ENCODE results near the gene PACS2.
"Not testable (repeated sequence)": the region's sequence is repeated elsewhere in the genome, so short reads cannot be mapped to it uniquely, and the experiment has no call there.

PACS2 gene

DNA sequence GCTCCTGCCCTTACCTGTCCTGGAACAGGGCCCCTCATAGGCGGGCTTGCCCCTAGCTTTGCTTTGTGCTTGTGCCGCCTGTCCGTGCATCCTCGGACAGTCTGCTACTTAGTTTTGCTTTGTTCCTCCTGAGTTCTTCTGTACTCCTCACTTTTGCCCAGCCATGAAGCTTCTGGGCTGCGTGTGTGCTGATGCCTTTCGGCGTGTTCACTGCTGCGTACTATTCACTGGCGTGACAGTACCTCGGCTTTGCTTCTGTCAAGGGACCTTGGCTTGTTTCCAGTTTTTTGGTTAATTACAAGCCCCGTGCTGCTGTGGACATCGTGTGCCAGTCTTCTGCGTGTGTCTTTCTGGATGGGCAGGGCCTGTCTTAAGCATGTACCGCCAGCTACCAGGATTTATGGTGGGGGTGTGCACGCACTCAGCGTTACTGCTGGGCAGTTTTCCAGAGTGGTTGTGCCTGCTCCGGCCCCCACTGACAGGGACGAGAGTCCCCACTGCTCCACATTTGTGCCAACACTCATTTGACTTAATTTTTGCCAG, 2.5 kb downstream of the PACS2 start:
- DNase-seq, result no peak

DNA sequence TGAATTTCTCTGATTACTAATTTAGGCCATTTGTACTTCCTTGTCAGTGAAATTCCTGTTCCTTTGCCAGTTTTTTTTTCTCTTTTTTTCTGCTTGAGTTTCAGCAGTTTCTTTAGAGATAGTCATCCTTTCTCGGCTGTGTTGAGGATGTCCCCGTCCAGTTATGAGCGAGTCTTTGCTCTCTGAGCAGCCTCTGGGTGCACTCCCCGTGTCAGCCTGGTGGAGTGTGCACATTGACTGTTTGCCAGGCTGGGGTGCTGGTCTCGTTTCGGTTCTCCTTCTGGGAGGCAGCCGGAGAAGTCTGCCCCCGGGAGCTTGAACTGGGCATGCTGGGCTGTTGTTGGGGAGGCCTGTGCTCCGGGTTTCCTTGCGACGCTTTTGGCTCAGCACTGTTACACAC, 3.0 kb downstream of the PACS2 start:
- no peak for DNase-seq

DNA sequence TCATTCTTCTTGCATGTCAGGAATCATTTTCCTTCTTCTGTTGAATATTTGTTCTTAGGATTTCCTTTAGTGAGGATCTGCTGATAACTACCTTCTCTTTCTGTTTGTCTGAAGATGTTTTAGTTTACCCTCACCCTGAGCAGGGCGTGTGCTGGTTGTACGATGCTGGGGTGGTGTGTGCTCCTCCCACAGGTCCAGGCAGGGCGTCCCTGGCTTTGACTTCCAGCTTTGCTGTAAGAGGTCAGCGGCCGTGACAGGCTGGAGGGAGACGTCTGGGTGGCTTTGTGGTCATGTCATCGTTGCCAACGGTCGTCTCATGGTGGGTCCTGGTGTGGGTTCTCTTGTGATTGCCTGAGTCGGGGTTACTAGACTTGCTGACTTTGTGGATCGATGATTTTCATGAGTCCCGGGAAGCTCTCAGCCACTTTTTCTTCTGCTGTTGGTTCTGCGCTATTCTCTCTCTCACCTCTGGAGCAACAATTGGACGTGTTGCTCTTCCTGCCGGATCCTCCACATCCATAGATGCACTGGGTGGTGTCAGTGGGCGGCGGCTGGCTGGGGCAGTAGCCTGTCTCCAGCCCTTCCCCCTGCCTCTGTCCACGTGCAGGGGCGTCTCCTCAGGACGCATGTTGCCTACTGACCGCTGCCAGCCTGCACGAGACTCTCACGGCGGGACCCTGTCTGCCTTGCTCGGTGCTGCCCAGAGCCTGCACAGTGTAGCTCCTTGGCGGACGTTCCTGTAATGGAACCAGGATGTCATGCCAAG, 8.4 kb downstream of the PACS2 start:
- no peak for DNase-seq

DNA sequence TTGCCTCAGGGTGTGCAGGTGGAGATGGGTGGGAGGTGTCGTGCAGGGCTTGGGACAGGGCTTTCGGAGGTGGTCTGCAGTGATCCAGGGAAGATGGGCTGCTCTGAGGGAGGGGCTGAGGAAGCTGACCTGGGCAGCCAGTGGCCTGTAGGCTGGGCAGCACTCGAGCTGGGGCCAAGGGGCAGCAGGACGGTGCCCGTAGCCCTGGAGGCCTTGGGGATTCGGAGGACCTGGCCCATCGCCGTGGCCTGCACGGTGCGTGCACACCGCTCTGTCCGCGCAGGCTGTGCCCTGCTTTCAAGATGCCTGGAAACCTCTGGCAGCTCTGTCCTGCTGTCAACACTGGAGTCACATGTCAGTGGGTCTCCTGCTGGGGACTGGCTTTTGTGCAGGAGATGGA, 9.1 kb downstream of the PACS2 start:
- DNase-seq, result no peak

DNA sequence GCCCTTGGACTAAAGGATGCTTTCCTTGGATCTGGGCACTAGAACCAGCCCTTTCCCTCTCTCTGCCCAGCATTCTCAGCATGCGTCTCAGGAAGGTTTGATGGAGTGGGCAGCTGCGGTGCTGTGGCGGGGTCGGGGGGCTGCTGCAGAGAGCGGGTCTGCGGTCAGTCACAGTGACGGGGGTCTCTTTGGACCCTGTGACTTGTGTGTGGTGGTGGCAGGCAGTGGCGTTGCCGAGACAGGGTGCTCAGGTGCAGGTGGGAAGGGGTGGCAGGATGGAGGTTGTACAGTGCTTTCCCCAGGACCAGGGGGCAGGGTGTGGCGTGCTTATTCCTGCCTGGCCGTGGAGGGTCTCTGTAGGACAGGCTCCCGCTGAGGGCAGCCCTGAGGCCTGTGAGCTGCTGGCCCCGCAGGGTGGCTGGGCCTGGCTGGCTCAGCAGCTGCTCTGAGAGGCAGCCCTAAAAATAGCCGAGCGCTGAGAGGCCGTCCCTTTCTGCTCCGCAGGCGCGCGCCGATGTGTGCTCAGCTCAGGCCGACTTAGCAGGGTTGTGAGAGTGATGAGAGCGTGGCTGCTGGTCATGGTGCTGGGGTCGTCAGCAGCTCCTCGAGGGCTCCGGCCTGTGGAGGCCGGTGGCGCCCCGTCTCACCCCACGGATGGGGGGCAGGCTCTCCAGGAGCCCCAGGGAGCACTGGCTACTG, 9.7 kb downstream of the PACS2 start:
- no peak for DNase-seq

DNA sequence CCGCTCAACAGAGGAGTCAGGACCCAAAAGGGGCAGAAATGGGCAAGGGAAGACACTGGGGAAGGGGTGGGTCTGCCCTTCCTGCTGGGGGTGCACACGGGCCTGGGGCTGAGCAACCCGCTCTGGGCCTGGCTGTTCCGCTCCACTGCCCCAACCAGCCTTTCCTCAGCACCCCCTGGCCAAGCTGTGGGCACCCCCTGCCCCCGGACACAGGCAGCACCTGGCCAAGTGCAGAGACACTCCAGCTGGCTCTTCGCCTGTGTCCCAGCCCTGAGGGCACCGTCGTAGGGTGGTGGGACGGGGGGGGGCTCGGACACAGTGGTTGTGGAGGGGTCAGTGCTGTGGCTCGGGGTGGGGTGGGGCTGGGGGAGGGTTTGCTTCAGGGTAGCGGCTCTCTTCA, 10.3 kb downstream of the PACS2 start:
- DNase-seq, result no peak

DNA sequence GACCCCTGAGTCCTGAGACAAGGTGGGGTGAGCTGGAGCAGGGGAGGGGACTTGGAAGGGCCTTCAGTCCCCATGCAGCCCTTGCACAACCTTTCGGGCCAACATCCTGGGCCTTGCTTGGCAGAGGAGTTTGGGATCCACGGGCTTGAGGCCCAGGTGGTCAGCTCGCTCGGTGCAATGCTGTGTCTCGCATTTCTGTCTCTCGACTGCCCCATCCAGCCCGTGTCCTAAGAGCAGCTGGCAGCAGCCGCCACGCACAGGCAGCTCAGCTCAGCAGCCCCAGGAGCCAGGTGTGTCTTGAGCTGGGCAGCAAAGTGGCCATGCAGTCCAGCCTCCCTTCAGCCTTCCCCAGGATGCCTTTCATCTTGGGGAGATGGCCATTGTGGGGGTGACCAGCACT, 10.8 kb downstream of the PACS2 start:
- DNase-seq, result no peak

DNA sequence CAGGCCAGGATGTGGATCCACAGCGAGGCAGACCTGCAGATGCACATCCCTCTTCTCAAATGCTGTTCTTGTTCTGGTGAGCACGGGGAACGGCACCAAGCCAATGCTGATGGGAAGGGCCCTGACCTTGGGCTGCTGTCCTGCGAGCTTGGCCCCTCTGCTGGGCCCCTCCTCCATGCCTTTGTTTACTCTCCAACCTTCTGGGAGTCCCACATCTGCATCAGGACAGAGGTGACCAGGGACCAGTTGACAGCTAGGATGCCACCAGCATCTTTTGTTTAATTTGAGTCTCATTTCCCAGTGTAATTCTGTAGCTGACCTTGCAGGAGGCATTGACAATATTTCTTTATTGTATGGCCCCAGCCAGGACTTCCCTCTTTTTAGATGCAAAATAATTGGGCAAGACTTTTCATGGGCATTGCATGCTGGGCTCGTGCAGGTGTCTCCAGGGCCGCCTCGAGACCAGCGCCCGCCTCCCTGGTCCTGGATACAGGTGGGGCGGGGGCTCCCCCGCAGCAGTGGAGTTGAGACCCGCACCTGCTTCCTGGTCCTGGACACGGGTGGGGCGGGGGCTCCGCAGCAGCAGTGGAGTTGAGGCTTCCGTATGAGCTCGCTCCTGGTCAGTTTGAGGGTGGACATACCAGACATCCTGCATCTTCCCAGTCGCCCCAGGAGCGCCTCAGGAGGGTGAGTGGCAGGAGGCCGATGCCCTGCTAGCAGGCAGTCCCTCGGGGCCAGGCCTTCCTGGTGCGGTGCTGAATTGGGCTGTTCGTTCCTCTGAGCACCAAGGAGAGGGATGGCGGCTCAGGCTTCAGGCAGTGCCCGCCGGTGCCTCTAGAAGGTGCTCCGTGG, 11.4 kb downstream of the PACS2 start:
- DNase-seq, result no peak

DNA sequence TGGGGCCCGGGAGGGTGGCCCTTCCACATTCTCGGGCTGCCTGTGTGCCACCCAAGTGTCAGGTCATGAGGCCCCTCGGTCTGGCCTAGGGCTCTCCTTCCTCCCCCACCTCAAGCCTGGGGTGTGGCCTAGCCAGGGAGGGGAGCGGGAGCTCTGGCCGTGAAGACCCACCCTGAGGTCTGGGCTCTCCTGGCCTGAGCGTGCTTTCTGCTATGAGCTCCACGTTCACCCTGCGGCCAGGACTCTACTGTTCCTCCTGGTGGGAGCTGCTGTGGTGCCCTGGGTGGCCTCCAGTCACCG, 12.0 kb downstream of the PACS2 start:
- no peak for DNase-seq

DNA sequence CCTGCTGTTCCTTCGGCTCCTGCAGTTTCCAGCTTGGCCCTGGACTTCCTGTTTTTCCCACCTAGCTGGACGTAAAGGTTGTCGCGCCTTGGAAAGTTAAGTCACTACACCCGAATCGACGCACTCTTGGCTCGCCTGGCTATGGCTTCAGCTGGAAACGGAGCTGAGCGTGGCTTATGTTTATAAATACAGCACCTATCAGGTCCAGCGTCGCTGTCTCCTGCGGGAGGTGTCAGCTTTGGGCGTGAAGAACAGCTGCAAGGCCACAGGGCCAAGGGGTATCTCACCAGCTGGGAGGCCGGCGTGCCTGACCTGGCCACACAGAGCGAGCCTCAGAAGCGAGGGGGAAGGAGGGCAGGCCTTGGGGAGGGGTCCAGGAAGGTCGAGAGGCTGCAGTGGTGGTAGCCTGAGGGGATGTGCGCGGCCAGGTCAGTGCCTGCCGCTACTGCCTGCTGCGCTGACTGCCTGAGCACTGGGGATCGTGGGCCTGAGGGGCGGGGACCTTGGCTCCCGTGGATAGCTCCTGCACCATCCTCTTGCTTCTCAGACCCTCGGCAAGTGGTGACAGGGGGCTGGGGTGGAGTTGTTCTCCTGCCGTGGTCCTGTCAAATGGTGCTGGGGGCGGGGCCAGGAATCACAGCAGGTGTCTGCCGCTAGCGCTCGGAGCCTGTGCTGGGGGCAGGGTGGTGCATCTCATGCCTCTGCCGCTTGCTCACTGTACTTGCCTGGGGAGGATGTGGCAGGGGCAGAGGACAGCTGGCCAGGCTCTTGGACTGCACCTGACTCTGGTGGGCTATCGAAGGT, 12.5 kb downstream of the PACS2 start:
- DNase-seq, result no peak

DNA sequence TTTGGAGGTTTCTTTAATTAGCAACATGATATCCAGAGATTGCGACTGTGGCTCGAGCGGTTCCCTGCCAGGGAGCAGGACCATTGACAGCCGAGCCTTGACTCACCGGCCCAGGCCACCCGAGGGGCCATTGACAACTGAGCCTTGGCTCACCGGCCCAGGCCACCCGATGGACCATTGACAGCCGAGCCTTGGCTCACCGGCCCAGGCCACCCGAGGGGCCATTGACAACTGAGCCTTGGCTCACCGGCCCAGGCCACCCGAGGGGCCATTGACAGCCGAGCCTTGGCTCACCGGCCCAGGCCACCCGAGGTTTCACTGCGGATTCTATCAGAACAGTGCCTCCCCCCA, 13.1 kb downstream of the PACS2 start:
- DNase-seq, result not testable (repeated sequence)

DNA sequence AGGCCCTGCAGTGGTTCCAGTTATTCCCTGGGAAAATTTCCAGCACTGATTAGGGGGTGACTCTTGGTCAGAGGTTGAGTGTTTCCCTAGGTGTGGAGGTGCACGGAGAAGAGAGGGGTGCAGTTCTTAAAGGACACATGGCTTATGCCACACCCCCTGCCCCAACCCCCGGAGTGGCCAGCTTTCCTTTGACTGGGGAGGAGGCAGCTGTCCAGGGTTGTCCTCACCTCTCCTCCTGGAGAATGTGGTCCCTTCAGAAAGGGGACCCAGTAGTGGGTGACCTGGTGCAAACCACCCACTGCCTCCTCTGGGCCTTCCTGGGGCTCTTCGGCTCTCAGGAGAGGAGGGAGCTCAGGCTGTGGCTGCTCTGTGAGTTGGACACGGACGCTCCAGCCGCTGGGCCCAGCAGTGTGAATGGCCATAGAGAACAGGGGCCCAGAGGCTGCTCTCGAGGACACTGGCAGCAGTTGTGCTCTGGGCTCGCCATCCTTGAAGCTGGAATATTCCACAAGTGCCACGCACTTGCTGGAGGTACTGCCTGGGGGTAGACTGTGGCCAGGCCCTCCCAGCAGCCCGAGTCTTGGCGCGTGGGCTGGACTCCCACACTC, 13.6 kb downstream of the PACS2 start:
- no peak for DNase-seq

DNA sequence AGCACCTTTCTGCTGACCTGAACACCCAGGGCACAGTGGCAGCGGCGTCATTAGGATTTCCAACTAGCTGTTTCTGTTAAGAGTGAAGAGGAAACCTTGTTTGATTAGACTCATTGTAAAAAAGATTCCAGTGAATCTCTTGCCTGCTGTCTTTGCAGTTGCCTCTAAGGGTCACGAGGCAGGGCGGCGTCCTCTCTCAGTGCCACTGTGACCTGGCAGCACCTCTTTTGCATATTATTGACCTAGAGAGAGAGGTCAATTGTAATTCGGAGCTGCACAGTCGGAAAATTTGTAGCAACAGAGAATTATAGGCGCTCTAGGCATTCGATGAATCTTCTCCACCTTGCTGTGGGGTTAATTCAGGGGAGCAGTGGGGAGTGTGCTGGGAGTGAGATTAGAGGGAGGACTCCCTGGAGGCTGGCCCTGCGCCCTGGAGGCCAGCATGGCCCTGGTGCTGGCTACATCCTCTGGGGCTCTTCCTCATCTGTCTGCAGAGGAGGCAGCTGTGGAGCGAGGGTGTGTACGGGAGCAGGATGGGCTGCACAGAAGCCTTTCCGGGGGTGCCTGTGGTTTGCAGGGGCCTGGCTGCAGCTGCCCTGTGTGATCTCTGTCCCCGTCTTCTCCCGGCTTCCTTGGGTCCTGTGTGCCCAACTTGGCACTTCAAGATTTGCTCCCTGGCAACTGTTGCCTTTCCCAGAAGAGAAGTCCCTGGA, 14.3 kb downstream of the PACS2 start:
- no peak for DNase-seq

DNA sequence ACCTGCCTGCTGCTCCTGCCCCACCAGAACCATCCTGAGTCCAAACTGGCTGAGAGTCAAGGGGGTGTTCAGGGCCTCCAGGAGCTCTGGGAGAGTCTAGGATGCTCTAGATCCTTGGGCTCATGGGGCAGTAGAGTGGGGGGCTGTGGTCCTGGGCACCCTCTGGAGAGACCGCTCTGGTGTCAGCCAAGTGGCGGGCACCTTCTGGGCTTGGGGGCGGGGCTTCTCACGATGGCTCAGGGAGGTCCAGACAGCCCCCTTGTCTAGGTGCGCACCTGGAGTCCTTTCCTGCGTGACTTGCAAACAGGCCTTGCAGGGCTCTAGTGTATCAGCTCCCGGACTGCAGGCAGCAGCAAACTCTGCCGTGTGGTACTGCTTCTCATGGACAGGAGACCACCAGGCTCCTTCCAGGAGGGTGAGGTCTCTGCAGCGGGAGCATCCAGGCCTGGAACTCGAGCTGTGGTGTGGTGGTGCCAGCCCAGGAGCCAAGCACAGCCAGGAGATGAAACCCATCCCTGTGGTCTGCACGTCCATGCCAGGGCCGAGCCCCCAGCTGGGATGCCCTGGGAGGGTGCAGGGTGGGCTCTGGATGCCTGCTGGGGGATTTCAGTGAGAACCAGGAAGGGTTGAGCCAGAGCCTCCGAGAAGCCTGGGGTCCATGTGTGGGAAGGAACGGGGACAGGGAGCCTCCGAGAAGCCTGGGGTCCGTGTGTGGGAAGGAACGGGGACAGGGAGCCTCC, 15.0 kb downstream of the PACS2 start:
- DNase-seq, result no peak

DNA sequence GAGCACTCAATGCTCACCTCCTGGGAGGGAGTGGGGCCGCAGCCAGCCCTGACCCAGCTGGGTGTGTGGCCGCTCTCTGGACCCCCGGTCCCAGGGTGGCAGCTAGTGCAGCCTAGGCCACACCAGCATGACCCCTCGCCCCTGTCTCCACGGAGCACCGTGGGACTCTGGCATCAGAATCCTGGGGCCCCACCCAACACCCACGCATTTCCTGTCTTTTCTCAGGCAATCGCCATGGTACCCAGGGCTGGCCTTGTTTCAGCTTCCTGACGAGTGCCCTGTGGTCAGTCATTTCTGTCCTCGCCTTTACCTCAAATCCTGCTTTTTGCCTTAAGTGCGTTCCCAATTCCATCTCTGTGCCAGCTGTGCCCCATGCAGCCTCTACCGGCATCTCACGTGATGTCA, 15.9 kb downstream of the PACS2 start:
- no peak for DNase-seq

DNA sequence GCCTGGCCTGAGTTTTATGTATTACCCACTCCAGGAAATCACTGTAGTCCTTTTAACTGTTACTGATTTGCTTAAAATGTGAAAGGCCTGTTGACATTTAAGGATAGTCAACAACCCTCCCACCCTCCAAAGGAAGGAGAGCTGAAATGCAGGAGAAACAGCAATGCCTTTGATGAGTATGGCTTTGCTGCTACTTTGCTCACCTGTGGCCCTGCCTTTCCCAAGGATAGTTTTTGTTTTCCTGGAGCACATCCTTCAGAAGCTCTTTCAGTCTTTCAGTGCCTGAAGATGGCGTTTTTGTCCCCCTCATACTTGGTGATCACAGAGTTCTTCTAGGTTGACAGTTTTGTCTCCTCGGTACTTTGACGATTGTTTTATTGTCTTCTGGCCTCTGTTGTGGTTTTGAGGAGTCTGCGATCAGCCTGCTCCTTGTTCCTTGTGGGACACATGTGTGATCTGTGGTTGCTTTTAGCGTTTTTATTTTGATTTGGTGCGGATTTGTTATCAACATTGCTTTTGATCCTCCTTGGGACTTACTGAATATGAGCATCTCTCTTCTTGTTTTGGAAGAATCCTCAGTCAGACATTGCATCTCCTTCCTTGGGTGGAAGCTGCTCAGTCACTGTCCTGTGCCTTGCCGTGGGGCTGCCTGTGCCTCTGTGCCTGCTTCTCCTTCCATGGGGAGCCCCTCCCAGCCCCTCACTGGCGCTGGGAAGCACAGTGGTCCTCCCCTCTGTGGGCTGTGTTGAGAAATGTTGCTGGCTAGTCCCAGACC, 17.2 kb downstream of the PACS2 start:
- DNase-seq, result no peak

DNA sequence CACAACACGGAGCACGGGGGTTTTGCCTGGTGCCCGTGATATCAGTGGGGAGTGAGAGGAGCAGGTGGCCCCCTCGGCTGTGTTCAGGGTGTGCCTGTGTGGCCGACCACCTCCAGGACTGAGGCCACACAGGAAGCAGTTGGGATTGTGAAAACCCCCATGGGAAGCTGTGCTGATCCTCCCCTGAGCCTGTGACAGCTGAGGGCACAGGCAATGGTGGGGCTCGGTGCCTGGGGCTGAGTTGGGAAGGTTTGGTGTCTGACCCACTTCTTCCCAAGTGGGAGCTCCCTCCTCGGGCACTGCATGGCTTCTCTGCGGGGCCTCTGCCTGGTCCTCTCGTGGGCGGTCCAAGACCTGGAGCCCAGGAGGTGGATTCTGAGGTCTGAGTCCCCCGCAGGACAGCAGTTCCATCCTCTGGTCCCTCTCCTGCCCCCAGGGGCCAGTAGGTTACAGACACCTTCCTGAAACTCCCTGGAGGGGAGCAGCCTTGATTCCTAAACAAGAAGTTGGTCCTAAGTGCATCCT, 17.9 kb downstream of the PACS2 start:
- no peak for DNase-seq

DNA sequence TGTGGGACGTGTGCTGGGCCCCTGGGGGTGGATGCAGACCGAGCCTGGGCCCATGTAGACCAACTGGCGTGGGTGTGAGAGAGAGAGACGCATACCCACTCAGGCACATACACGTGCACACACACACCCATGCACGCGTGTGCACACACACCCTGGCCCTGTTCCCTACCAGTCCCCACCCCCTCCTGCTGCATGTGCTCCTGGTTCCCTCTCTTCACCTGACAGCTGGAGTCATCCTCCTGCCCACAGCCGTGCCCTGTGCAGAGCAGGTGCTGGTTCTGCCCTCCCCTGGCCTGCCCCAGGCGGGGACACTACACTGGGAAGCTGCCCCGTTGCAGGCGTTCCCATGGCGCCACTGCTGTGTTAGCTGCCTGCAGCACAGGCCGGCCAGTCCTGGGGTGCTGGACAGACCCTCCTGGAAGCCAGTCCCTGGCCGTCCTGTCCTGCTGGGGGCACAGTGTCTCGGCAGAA, 18.5 kb downstream of the PACS2 start:
- DNase-seq, result no peak

DNA sequence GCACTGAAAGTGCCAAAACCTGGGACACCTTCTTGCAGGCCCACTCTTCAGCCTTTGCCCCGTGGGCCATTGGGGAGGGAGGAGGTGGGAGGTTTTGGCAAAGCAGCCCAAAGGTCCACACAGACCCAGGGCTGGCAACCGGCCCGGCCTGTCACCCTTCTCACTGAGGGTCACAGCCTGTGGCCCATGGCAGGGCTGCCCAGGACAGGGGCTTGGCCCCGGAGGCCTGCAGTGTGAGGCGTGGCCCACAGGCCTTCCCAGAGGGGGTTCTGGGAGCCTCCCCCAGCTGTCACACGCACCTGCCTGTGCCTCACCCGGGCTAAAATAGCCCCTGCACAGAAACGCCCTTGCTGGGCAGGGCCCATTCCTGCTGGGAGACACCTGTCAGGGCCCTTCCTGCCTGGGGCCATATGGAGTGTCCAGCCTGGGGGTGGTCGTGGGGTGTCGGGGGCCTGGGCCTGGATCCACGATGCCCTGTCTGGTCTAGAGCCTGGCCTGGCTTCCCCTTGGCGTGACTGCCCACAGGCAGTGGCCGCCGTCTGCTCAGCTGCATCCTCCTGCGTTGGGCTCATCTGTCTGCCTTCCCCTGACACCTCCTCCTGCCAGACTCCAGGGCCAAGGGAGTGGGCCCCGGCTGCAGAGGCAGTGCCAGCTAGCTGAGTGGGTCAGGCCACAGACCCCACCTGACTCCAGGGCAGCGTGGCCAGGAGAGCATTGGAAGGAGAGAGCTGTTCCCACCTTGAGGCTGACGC, 19.2 kb downstream of the PACS2 start:
- no peak for DNase-seq

All from NK-92 treated with Interleukin-12 subunit alpha and Interleukin-12 subunit beta, amount 100 ng/mL, for 24 hours (cell line).